Embryonic facial prominence (tissue), 1 donor: ENCODE results near the gene HMOX2.

ENCODE experiments used
- DNase-seq: peaks from one replicate; pipeline ENCODE4 v3.0.0-alpha.2; 2016; ENCODE audit errors: extremely low spot score

Gene HMOX2

GRCh38 chr16:4463522-4464163, 12.6 kb upstream of the HMOX2 start:
- DNase-seq: no peak

DNA sequence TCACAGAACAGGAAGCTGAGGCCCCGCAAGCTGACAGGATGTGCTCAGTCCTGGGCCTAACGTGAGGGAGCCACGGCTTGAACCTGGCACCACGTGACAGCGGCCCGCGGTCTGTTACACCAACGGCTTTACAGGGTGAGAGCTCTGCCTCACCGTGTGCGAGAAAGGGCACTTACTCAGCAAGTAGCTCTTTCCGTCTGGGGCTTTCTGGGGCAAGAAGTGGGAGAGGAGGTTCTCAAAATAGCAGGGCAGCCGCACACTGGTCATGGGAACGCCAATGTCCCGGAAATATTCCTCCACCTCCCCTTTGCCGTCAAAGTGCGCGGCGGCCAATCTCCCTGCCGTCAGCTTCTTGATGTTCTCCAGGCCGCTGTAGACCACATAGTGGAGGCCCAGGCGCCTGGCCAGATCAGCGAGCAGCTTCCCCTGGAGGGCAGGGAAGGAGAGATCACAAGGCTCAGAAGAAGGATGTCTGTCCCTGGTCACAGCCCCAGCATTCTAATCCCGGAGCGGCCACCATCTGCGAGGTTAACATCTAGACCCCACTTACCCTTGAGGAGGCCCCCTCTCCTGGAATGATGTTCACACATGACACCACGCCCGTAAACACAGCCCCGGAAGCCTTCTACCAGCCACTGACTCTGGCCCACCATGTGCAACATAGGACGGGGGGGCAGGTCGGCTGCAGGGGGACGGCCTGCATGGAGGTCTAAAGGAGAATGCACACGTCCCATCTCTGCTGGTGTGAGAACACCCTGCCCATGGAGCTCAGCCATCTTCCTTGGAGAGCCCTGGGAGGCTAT, 10.0 kb upstream of the HMOX2 start:
- DNase-seq: no peak

DNA sequence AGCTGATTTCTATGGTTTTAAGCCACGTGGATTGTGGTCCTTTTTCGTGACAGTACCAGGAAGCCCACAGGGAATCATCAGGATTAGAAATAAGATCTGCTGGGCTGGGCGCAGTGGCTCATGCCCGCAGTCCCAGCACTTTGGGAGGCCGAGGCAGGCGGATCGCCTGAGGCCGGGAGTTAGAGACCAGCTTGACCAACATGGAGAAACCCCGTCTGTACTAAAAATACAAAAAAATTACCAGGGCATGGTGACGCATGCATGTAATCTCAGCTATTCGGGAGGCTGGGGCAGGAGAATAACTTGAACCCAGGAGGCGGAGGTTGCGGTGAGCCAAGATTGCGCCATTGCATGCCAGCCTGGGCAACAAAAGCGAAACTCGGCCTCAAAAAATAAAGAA, 8.3 kb upstream of the HMOX2 start:
- DNase-seq: no peak

DNA sequence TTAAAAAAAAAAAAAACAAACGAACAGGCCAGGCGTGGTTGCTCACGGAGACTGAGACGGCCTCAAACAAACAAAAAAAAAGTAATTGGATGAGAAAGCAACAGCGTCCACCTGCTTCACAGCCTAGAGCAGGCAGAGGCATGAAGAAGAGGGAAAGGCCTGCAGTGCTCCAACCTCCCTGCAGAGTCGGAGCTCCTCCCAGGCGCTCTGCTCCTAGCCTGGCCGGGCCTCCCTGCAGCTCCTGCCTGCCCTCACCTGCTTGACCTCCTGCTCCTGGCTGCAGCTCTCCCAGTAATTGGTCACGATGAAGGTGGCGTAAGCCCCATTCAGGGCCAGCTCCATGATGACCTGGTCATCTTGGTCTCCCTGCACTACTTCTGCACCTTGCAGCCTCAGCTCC, 7.2 kb upstream of the HMOX2 start:
- no peak for DNase-seq

DNA sequence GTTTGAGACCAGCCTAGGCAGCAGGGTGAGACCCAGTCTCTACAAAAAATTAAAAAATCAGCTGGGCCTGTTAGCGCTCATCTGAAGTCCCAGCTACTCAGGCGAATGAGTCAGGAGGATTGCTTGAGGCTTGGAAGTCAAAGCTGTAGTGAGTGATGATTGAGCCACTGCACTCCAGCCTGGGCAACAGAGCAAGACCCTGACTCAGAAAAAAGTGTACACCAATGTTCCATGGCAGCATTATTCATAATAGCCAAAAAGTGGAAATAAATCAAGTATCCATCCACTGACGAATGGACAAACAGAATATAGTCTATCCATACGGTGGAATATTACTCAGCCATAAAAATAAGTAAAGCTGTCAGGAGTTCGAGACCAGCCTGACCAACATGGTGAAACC, 4.3 kb upstream of the HMOX2 start:
- DNase-seq: no peak

DNA sequence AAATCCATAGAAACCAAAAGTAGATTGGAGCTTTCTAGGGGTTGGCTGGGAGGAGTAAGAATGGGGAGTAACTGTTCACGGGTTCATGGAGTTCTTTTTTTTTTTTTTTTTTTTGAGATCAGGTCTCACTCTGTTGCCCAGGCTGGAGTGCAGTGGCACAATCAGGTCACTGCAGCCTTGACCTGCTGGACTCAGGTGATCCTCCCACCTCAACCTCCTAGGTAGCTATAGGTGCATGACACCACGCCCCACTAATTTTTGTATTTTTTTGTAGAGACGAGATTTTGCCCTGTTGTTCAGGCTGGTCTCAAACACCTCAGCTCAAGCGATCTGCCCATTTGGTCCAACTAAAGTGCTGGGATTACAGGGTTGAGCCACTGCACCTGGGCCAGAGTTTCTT, 3.3 kb upstream of the HMOX2 start:
- no peak for DNase-seq

GRCh38 chr16:4474192-4474961, 1.8 kb upstream of the HMOX2 start, which contains the start of gene NMRAL1:
NMRAL1 (minus strand) TSS chr16:4474625; CDS start chr16:4474132, 493 bp downstream.
- peak; percentile 85 for DNase-seq

GRCh38 chr16:4477966-4478365, 1.8 kb downstream of the HMOX2 start:
- DNase-seq: no peak

DNA sequence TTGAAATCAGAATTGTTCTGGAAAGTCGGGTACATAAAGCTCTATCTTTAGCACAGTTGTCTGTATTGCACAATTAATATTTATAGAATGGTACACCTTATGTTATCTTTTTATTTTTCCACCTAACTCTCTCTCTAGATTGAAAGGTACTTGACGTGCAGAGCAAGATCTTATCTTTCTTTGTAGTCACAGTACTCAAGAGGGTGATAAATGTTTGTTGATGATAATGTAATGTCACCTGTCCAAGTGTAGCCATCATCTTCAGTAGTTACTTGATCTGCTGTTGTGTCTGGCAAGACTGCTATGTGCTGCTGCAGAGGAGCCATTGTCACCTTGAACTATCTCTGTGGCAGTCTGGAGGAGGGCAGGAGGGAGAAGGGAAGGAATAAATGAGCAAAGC, 5.3 kb downstream of the HMOX2 start:
- no peak for DNase-seq

GRCh38 chr16:4481963-4482362, 5.8 kb downstream of the HMOX2 start:
- no peak for DNase-seq

DNA sequence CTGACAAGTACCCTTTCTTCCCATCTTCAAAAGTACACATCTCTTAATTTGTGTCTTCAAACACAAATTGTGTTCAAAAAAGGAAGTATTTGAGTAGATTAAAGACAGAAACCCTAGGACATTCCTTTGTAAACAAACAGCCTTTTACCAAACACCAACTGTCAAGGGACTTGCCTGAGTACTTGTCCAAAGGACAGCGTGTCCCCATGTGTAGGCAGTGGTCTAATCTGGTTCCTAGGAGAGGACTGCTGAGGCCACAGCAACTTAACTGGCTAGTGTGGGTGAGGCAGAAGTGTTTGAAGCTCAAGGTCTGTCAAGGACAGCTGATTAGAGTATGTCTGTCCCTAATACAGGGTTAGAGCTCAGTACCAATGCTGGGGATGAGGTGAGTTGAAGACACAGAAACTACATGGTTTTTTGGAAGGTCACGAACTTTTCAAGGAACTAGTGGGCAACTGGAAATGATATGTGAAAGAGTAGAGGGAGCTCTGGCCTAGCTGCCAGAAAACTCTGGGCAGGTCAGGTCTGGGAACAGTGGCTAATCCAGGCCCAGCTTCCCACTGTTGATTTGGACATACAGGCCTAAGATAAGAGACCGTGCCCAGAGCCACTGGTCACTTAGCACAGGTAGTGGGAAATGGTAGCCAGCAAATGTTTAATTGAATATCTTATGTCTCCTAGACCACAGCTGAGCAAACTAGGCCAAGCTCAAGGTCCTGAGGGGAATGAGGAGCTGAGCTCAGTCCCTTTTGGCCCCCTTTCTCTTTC, 10.1 kb downstream of the HMOX2 start:
- DNase-seq: no peak

GRCh38 chr16:4487955-4488498, 11.8 kb downstream of the HMOX2 start:
- no peak for DNase-seq

DNA sequence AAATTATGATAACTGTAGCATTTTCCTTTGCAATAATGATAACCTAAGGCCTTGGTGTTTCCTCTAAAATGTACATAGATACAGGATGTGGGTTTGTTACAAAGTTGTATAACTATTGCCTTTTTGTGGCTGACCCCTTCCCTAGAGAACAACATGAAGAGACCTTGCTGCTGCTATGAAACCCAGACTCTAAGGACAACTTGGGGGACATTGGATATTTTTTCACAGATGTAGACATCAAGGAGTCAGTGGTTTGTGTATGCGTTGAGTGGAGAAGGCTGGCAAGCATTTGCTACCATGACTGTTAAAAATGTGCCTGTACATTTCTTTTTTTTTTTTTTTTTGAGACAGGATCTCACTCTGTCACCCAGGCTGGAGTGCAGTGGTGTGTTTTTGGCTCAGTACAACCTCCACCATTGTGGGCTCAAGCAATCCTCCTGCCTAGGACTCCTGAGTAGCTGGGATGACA, 12.3 kb downstream of the HMOX2 start:
- DNase-seq: no peak

GRCh38 chr16:4489030-4489429, 12.8 kb downstream of the HMOX2 start:
- DNase-seq: no peak

DNA sequence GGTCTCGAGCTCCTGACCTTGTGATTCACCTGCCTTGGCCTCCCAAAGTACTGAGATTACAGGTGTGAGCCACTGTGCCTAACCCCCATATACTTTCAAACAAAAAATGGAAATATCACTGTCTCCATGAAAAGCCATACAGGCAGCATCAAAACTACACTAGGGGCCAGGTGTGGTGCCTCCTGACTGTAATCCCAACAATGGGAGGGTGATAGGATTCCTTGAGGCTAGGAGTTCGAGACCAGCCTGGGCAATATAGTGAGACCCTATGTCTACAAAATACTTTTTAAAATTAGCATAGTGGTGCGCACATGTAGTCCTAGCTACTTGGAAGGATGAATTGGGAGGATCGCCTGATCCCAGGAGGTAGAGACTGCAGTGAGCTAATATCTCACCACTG, 15.7 kb downstream of the HMOX2 start:
- no peak for DNase-seq

DNA sequence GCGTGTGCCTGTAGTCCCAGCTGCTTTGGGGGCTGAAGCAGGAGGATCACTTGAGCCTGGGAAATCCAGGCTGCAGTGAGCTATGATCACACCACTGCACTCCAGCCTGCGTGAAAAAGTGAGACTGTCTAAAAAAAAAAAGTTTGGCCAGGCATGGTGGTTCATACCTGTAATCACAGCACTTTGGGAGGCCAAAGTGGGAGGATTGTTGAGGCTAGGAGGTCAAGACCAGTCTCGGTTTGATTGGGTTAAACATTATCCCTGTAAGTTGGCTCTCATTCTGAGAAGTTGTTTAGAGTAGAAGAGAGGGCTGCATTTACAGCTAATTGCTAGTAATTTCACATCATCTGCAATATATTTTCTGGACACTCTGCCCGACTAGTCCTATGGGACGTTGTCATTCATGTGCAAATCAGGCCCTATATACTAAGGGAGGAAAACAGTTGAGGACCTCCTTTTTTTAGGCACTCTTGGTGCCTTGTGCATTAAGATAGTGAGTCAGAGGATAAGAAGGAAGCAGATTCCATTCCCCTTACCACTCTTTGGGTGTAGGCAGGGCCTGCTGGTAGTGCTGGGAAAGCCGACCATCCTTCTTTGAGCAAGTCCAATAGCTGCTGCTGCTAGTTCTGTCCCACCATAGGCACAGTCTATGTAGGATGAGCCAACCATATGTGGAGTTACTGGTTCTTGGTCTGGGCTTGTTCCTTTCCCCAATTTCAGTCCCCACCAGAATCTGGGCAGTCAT, 18.7 kb downstream of the HMOX2 start:
- DNase-seq: no peak

- no peak for DNase-seq
These were observed 19.6 kb downstream of the HMOX2 start for GRCh38 chr16:4495766-4496165.

DNA sequence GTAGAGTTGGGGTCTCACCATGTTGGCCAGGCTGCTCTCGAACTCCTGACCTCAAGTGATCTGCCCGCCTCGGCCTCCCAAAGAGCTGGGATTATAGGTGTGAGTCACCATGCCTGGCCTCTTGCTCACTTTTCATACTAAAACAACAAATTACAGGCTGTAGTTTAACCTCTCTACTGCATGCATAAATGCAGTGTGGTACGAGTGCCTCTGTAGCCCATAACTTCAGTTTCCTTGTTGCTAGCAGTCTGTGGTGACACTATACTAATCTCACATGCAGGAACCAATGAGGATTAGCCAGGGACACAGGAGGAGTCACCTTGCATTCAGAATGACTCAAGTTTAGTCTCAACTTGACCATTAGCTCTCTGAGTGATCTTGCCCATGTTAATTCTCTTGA, 20.1 kb downstream of the HMOX2 start:
- no peak for DNase-seq

DNA sequence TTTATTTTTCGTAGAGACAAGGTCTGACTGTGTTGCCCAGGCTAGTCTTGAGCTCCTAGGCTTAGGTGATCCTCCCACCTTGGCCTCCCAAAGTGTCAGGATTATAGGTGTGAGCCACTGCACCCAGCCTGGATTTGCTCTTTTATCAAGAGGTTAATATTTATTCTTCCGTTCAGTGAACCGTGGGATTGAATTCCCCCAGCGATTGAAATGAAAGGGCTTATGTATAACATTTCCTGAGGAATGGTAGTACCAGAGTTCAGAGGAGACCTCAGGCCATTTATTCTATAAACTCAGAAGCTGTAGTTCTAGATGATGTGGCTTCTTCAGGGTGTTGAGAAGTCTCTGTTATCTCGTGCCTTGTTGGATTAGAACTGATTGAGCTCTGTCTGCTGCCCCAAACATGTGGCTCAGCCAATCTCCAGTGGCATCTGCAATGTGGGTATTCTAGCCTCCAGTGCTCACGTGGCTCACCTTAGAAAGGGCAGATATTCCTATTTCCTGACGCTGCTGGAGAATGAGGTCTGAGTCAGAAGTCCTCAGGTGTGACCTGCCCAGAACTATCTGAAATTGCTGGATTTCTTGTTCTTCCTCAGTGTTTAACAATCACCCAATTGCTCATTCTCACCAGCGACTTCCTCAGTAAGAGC, 22.5 kb downstream of the HMOX2 start:
- DNase-seq: no peak

- DNase-seq: no peak
These were observed 23.0 kb downstream of the HMOX2 start for GRCh38 chr16:4499196-4499555.
